ENCODE data around the gene RNF151.
"Not testable (repeated sequence)": the region's sequence is repeated elsewhere in the genome, so short reads cannot be mapped to it uniquely, and the experiment has no call there.

RNF151 gene

DNA sequence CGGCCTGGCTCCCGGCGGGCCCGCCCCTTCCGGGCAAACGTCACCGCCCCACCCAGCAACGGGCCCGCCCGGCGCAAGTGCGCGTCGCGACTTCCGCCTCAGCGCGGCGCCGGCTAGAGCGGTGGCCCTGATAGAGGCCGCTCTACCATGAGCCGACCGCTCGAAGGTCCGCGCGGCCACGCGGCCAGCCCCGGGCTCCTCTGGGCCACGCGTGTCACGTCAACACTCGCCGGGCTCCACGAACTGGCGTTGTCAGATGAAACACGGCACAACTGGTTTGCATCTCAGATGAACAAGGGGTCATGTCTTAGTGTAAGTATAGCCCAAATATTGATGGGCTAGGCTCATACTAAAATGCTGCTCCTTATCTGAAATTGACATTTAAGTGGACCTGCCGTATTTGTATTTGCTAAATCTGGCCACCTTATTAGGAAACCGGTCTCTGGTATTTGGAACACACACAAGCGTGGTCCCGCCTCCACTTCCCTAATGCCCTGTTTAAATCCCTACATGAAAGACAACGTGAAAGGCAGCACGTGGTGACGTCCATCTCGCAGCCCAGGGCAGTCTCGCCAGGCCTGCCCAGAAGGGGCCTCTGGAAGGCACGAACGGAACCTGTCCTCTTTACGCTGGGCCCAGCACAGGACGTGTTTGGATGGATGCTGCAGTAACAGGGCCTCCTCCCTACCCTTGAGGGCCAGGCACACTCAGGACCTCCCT is 43.3 kb downstream of the RNF151 start, which contains the start of gene ZNF598:
Gene ZNF598 (minus strand): TSS at position 31 of the 720 bp plus-strand sequence.
- peak; percentile 79 for DNase-seq

DNA sequence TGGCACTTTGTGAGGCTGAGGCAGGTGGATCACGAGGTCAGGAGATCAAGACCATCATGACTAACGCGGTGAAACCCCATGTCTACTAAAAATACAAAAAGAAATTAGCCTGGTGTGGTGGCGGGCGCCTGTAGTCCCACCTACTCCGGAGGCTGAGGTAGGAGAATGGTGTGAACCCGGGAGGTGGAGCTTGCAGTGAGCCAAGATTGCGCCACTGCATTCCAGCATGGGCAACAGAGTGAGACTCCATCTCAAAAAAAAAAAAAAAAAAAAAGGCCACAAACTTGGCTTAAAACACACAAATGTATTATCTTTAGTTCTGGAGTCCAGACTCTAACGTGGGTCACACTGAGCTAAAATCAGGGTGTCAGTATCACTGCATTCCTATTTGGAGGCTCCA is 45.1 kb downstream of the RNF151 start:
- DNase-seq: not testable (repeated sequence)

DNA sequence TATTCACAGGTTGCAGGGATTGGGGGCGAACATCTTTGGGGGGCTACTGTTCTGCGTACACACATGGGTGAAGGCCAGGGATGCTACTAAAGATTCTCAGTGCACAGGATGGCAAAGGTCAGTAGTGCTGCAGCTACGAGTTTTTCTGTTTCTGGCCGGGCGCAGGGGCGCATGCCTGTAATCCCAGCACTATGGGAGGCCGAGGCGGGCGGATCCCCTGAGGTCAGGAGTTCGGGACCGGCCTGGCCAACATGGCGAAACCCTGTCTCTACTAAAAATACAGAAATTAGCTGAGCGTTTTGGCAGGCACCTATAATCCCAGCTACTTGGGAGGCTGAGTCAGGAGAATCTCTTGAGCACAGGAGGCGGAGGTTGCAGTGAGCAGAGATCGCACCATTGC is 46.9 kb downstream of the RNF151 start:
- DNase-seq: no peak

DNA sequence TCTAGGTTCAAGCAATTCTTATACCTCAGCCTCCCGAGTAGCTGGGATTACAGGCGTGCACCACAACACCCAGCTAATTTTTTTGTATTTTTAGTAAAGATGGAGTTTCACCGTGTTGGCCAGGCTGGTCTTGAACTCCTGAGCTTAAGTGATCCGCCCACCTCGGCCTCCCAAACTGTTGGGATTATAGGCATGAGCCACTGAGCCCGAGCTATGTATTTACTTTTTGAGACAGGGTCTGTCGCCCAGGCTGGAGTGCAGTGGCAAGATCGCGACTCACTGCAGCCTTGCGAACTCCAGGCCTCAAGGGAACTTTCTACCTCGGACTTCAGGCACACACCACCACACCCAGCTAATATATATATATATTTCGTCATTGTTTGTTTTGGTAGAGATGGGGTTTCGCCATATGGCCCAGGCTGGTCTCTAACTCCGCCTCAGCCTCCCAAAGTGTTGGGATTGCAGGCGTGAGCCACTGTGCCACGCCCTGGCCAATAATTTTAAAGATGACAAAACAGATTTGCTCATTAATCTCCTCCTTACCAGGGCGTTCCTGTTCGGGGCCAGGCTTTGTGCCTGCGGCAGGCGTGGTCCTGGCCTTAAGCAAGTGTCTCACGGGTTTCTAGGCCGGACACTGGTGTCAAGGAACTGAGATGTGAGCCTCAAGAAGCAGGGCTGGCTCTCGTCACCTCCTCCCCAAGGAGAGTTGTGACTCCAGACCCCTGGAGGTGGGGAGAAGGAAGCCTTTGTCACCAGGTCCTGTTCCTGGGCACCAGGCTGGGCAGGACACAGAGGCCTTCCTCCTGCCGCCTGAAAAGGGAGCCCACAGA is 48.7 kb downstream of the RNF151 start:
- peak; percentile 85 for DNase-seq

DNA sequence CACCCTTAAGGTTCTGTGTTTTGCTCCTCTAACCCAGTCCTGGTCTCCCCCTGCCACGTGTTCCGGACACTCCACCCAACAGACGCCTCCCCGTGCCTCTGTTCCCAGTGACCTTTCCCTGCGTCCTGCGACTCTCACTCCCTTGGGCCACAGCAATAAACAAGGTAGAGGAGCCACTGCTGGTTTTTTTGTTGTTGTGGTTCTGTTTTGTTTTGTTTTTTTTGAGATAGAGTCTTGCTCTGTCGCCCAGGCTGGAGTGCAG is 49.2 kb downstream of the RNF151 start:
- no peak for DNase-seq

DNA sequence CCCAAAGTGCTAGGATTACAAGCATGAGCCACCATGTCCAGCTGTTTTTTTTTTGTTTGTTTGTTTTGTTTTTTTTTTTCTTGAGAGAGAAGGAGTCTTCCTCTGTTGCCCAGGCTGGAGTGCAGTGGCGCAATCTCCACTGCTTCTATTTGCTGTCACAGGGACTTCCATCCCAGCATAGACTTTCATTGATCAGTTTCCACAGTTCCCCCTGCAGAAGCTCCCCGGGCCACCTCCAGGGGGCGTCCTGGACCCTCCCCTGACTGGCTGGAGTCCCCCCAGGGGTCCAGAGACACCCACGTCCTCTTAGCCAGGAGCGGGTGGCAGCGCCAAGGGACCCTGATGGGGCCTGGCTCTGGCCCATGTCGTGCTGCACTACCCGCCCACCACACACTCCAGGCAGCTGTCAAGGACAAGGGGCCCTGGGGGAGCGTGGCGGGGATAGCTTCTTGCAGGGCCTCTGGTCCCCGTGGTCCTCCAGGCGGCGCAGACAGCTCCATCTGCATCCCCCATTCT is 49.8 kb downstream of the RNF151 start:
- DNase-seq: no peak

All from MV-4-11 (cell line).